ENCODE results near the gene NAV2.

GRCh38 chr11:20003351-20003750 lies 290.7 kb downstream of the NAV2 start:
- no peak for TF ChIP-seq CTCF (conservative IDR thresholded peaks at IDR 0.05; ENCODE audit: low read depth in 2 of 2)
- TF ChIP-seq, protein P1, sequence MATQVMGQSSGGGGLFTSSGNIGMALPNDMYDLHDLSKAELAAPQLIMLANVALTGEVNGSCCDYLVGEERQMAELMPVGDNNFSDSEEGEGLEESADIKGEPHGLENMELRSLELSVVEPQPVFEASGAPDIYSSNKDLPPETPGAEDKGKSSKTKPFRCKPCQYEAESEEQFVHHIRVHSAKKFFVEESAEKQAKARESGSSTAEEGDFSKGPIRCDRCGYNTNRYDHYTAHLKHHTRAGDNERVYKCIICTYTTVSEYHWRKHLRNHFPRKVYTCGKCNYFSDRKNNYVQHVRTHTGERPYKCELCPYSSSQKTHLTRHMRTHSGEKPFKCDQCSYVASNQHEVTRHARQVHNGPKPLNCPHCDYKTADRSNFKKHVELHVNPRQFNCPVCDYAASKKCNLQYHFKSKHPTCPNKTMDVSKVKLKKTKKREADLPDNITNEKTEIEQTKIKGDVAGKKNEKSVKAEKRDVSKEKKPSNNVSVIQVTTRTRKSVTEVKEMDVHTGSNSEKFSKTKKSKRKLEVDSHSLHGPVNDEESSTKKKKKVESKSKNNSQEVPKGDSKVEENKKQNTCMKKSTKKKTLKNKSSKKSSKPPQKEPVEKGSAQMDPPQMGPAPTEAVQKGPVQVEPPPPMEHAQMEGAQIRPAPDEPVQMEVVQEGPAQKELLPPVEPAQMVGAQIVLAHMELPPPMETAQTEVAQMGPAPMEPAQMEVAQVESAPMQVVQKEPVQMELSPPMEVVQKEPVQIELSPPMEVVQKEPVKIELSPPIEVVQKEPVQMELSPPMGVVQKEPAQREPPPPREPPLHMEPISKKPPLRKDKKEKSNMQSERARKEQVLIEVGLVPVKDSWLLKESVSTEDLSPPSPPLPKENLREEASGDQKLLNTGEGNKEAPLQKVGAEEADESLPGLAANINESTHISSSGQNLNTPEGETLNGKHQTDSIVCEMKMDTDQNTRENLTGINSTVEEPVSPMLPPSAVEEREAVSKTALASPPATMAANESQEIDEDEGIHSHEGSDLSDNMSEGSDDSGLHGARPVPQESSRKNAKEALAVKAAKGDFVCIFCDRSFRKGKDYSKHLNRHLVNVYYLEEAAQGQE (IDR thresholded peaks at IDR 0.05; ENCODE audit: unreplicated experiment) = no peak
- no peak for TF ChIP-seq STAT1 (IDR thresholded peaks at IDR 0.05; ENCODE audit: unreplicated experiment)
- TF ChIP-seq EZH2 (IDR thresholded peaks at IDR 0.05; ENCODE audit: low read depth, unreplicated experiment) = no peak
- TF ChIP-seq ETS1 (IDR thresholded peaks at IDR 0.05) = no peak
- TF ChIP-seq JUNB (IDR thresholded peaks at IDR 0.05; ENCODE audit: unreplicated experiment) = no peak
- TF ChIP-seq NANOG (IDR thresholded peaks at IDR 0.05; ENCODE audit: borderline replicate concordance) = no peak
- TF ChIP-seq EZH2phosphoT487 (IDR thresholded peaks at IDR 0.05; ENCODE audit: unreplicated experiment) = no peak
- TF ChIP-seq ZNF114 (CRISPR knock-in tag; IDR thresholded peaks at IDR 0.05) = no peak
- TF ChIP-seq POLR2AphosphoS5 (IDR thresholded peaks at IDR 0.05; ENCODE audit: low read depth) = no peak
- no peak for TF ChIP-seq CREB1 (CRISPR knock-in tag; IDR thresholded peaks at IDR 0.05; ENCODE audit: low read depth)
- TF ChIP-seq ZNF331 (CRISPR knock-in tag; IDR thresholded peaks at IDR 0.05; ENCODE audit: low read depth) = no peak
- no peak for TF ChIP-seq ZNF462 (CRISPR knock-in tag; IDR thresholded peaks at IDR 0.05)

Data from GM23338 (cell line).